IMR-90 (cell line): ENCODE measurements around the gene NUCB1.

Source experiments
- BHLHE40 ChIP-seq: fragments of 150-350 bp; IDR thresholded peaks from 2 replicates; pipeline ENCODE4 v1.6.1; 2016; ENCODE audit warnings: mild to moderate bottlenecking, low read depth, low read length
- CEBPB ChIP-seq: IDR thresholded peaks from 2 replicates; pipeline ENCODE4 v1.6.1; 2012; ENCODE audit warnings: low read depth, low read length, improper control_type of control experiment
- CTCF ChIP-seq: conservative IDR thresholded peaks from 2 replicates; pipeline ENCODE4 v1.5.1; 2012; ENCODE audit warnings: mild to moderate bottlenecking, low read depth, low read length, improper control_type of control experiment
- ELK1 ChIP-seq: fragments of 150-350 bp; IDR thresholded peaks from 2 replicates; pipeline ENCODE4 v1.6.1; 2016; ENCODE audit warnings: low read depth, mild to moderate bottlenecking, low read length, moderate library complexity, borderline replicate concordance
- MAFK ChIP-seq: IDR thresholded peaks from 2 replicates; pipeline ENCODE4 v1.6.1; 2012; ENCODE audit warnings: low read depth, low read length, improper control_type of control experiment
- MAZ ChIP-seq: IDR thresholded peaks from 2 replicates; pipeline ENCODE4 v1.6.1; 2012; ENCODE audit warnings: low read depth, mild to moderate bottlenecking, low read length, improper control_type of control experiment, moderate library complexity, borderline replicate concordance
- POLR2A ChIP-seq: IDR thresholded peaks from 2 replicates; pipeline ENCODE4 v1.6.1; 2012; ENCODE audit warnings: mild to moderate bottlenecking, low read depth, low read length
- RAD21 ChIP-seq: IDR thresholded peaks from 2 replicates; pipeline ENCODE4 v1.6.1; 2012; ENCODE audit warnings: low read length, improper control_type of control experiment
- RCOR1 ChIP-seq: IDR thresholded peaks from 2 replicates; pipeline ENCODE4 v1.6.1; 2012; ENCODE audit warnings: mild to moderate bottlenecking, low read length, improper control_type of control experiment; ENCODE audit not compliant: insufficient replicate concordance
- RFX5 ChIP-seq: IDR thresholded peaks from 2 replicates; pipeline ENCODE4 v1.8.0; 2012; ENCODE audit warnings: low read depth, mild to moderate bottlenecking, low read length, moderate library complexity
- SMC3 ChIP-seq: fragments of 150-350 bp; IDR thresholded peaks from 2 replicates; pipeline ENCODE4 v1.6.1; 2016; ENCODE audit warnings: low read depth, mild to moderate bottlenecking, antibody characterized with exemption, low read length, moderate library complexity

DNA sequence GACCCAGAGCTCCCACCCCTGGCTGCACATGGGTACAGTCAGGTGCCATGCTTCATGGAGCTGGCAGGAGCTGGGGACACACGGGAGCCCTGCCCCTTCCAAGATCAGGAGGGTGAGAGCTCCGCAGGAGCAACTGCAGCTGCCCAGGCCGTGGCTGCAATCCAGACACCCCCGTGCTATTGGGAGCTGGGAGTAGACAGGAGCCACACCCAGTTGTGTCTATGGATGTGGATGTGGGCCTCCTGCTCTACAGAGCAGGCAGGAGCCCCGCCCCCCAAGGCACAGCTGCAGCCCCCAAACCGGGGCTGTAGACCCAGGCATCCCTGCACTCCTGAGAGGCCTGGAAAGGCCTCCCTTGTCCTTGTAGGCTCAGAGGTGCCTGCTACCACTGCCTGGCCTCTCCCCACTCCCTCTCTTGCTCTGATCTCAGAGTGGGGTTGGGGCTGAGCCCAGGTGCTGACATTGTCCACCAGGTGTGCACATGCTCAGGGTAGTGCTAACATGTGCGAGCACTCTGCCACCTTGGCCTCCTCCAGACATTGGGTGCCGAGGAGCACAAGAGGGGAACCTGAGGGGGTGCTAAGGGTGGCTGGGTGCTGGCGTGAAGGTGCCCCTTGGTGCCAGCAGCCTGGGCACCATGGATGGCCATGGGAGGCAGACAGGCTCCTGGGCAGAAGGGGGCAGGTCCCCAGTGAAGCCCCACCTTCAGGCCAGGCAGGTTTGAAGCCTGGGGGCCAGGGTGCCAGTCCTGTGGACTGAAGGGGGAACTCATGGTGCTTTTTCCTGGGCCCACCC is 46.5 kb downstream of the NUCB1 start:
- TF ChIP-seq RAD21 (no peak), CTCF (no peak), POLR2A (no peak), CEBPB (no peak), MAZ (no peak), RFX5 (no peak), RCOR1 (no peak), SMC3 (no peak), BHLHE40 (no peak), ELK1 (no peak), MAFK (no peak)
